Panc1 (cell line): Measurements from ENCODE around the gene DYNLRB1. TPM values are rescaled to one million over a fixed set of nuclear protein-coding genes. Genes with fewer than 3 reads are reported as not detected.

Source experiments
- ATAC-seq: fragments of 200-7000 bp; cut with Tn5 transposase; 2 replicates; pipeline ENCODE4 v1.9.1; 2020; ENCODE audit warnings: mild to moderate bottlenecking, moderate library complexity
- BruUV-seq: library from RNA; stranded (reverse); fragments of 400-500 nt; replicated peaks from 2 replicates; lab custom pipeline; 2021; lab: Mats Ljungman, UMichigan
- CTCF ChIA-PET: fragments of 300-600 bp; sonication (Branson Sonifier 250); formaldehyde crosslinking; loops from one replicate; lab custom pipeline; 2022; ENCODE audit warnings: antibody characterized with exemption; lab: Charles Lee
- POLR2A ChIA-PET: fragments of 300-600 bp; sonication (Branson Sonifier 250); formaldehyde crosslinking; loops from one replicate; lab custom pipeline; 2022; ENCODE audit warnings: antibody characterized with exemption; lab: Charles Lee
- DNase-seq: peaks from one replicate; pipeline ENCODE4 v3.0.0-alpha.2; 2010; ENCODE audit warnings: low read depth, low spot score
- H3K27ac ChIP-seq: 2 replicates; pipeline ENCODE4 v1.5.1; 2011; ENCODE audit warnings: mild to moderate bottlenecking, low read length, inconsistent platforms
- H3K27me3 ChIP-seq: fragments of 200-500 bp; sonication (Bioruptor generic); 2 replicates; pipeline ENCODE4 v1.6.0; 2014; ENCODE audit warnings: low read length, inconsistent platforms; ENCODE audit not compliant: control insufficient read depth, insufficient read depth
- H3K36me3 ChIP-seq: fragments of 200-500 bp; sonication (Bioruptor generic); 2 replicates; pipeline ENCODE4 v1.5.1; 2014; ENCODE audit warnings: inconsistent platforms, mild to moderate bottlenecking, low read length, moderate library complexity; ENCODE audit not compliant: control insufficient read depth, insufficient read depth
- H3K4me1 ChIP-seq: 2 replicates; pipeline ENCODE4 v1.5.1; 2011; ENCODE audit warnings: inconsistent platforms, mild to moderate bottlenecking, low read length, moderate library complexity; ENCODE audit not compliant: control insufficient read depth, insufficient read depth
- H3K4me3 ChIP-seq, 2 experiments: 2 replicates each; pipeline ENCODE4 v1.5.1; 2011 to 2012; ENCODE audit warnings: low read depth in 2 of 2, low read length in 2 of 2, mild to moderate bottlenecking in 2 of 2, inconsistent platforms in 1 of 2, moderate library complexity in 1 of 2
- H3K9me3 ChIP-seq: fragments of 200-500 bp; sonication (Bioruptor generic); 2 replicates; pipeline ENCODE4 v1.5.1; 2014; ENCODE audit warnings: low read depth, mild to moderate bottlenecking, inconsistent platforms, low read length, moderate library complexity; ENCODE audit not compliant: control insufficient read depth, insufficient read depth
- POLR2AphosphoS5 ChIP-seq: IDR thresholded peaks from 2 replicates; pipeline ENCODE4 v1.6.1; 2012; ENCODE audit warnings: mild to moderate bottlenecking, low read depth, low read length, moderate library complexity
- SIN3A ChIP-seq: IDR thresholded peaks from 2 replicates; pipeline ENCODE4 v1.6.1; 2012; ENCODE audit warnings: low read depth, mild to moderate bottlenecking, low read length, moderate library complexity, borderline replicate concordance; ENCODE audit not compliant: insufficient read depth
- TCF7L2 ChIP-seq: IDR thresholded peaks from 2 replicates; pipeline ENCODE4 v1.6.1; 2011; ENCODE audit warnings: mild to moderate bottlenecking, low read depth, low read length, inconsistent platforms
- in situ Hi-C: cut with HindIII; loops from 2 replicates; pipeline ENCODE4 v1.10.0; 2016; ENCODE audit warnings: low sequenced_read_pairs, low pct_unique_long_range_greater_than_20kb
- intact Hi-C: fragments of 100-400 bp; cut with micrococcal nuclease; formaldehyde crosslinking; loops from one replicate; pipeline ENCODE4 v1.10.0; 2022; ENCODE audit not compliant: unreplicated experiment
- total RNA-seq: library from RNA; stranded (reverse); gene quantifications from one replicate; pipeline ENCODE4 v1.2.1, GENCODE V29; 2021; ENCODE audit not compliant: unreplicated experiment
- TF ChIP-seq, protein P1 (sequence below): fragments of 450-650 bp; IDR thresholded peaks from 2 replicates; pipeline ENCODE4 v1.5.1; 2017; ENCODE audit warnings: mild to moderate bottlenecking
- TF ChIP-seq, protein P2 (sequence below), 2 experiments: IDR thresholded peaks; 2 replicates each; pipeline ENCODE4 v1.6.1; 2011 to 2012; ENCODE audit warnings: low read depth in 2 of 2, control low read depth in 1 of 2, low read length in 1 of 2, mild to moderate bottlenecking in 1 of 2, moderate library complexity in 1 of 2; ENCODE audit not compliant: insufficient read depth in 1 of 2

Gene DYNLRB1
- total RNA-seq, 1 experiment from 2014 or later = 155 TPM

DNA sequence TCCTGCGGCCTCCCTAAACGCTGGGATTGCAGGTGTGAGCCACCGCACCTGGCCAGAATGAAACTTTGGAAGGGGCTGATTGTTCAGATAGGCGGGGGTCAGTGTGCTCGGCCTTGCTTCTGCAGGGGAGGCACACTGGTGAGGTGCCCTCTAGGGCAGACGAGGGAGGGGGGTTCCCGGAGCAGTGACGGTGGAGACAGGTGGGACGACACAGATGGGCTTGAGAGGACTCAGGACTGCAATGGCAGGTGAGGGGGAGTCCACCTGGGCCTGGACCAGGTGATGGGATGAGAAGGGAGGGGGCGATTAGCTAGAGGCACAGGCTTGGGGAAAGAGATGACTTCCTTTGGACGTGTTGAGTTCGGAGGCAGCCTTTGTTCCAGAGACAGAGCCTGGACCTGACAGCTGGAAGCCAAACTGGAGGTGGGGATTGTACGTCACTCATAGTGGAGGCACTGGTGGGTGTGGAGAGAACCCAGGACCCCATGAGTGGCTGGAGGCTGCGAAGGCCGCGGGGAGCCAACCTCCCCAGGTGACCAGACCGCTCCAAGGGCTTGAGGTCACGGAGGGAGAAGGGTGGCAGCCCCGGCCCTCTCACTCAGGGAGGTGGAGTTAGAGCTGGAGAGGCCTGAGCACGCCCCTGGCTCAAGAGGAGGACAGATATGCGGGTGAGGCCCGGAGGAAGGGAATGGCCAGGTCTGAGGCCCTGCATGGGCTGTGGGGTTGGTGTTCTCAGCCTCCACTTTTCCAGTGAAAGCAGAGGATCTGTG, 31.8 kb downstream of the DYNLRB1 start:
- TF ChIP-seq TCF7L2 (no peak), POLR2AphosphoS5 (no peak), SIN3A (no peak)
- TF ChIP-seq, protein P1, sequence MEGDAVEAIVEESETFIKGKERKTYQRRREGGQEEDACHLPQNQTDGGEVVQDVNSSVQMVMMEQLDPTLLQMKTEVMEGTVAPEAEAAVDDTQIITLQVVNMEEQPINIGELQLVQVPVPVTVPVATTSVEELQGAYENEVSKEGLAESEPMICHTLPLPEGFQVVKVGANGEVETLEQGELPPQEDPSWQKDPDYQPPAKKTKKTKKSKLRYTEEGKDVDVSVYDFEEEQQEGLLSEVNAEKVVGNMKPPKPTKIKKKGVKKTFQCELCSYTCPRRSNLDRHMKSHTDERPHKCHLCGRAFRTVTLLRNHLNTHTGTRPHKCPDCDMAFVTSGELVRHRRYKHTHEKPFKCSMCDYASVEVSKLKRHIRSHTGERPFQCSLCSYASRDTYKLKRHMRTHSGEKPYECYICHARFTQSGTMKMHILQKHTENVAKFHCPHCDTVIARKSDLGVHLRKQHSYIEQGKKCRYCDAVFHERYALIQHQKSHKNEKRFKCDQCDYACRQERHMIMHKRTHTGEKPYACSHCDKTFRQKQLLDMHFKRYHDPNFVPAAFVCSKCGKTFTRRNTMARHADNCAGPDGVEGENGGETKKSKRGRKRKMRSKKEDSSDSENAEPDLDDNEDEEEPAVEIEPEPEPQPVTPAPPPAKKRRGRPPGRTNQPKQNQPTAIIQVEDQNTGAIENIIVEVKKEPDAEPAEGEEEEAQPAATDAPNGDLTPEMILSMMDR = no peak
- TF ChIP-seq, protein P2, sequence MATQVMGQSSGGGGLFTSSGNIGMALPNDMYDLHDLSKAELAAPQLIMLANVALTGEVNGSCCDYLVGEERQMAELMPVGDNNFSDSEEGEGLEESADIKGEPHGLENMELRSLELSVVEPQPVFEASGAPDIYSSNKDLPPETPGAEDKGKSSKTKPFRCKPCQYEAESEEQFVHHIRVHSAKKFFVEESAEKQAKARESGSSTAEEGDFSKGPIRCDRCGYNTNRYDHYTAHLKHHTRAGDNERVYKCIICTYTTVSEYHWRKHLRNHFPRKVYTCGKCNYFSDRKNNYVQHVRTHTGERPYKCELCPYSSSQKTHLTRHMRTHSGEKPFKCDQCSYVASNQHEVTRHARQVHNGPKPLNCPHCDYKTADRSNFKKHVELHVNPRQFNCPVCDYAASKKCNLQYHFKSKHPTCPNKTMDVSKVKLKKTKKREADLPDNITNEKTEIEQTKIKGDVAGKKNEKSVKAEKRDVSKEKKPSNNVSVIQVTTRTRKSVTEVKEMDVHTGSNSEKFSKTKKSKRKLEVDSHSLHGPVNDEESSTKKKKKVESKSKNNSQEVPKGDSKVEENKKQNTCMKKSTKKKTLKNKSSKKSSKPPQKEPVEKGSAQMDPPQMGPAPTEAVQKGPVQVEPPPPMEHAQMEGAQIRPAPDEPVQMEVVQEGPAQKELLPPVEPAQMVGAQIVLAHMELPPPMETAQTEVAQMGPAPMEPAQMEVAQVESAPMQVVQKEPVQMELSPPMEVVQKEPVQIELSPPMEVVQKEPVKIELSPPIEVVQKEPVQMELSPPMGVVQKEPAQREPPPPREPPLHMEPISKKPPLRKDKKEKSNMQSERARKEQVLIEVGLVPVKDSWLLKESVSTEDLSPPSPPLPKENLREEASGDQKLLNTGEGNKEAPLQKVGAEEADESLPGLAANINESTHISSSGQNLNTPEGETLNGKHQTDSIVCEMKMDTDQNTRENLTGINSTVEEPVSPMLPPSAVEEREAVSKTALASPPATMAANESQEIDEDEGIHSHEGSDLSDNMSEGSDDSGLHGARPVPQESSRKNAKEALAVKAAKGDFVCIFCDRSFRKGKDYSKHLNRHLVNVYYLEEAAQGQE (IDR thresholded peaks at IDR 0.05; ENCODE audit: insufficient read depth in 1 of 2, low read depth in 2 of 2, low read length in 1 of 2) = no peak
- intact Hi-C loops = no loop called here
- Histone ChIP-seq H3K4me1 (no peaks in the 10 kb centered on the region), H3K27ac (no peak overlapping the region), H3K36me3 (no peaks in the 10 kb centered on the region), H3K4me3 (no peak overlapping the region), H3K27me3 (no peaks in the 10 kb centered on the region), H3K9me3 (no peaks in the 10 kb centered on the region)
- DNase-seq = no peak
- in situ Hi-C loops = no loop called here
- ATAC-seq = no peak
- CTCF ChIA-PET = no interaction called here
- no TSS peak for BruUV-seq
- POLR2A ChIA-PET = interaction anchor here (0.6 kb wide), 1 partner anchor 113 kb away, joined by 3 read pairs; no protein-coding TSS in a partner anchor

DNA sequence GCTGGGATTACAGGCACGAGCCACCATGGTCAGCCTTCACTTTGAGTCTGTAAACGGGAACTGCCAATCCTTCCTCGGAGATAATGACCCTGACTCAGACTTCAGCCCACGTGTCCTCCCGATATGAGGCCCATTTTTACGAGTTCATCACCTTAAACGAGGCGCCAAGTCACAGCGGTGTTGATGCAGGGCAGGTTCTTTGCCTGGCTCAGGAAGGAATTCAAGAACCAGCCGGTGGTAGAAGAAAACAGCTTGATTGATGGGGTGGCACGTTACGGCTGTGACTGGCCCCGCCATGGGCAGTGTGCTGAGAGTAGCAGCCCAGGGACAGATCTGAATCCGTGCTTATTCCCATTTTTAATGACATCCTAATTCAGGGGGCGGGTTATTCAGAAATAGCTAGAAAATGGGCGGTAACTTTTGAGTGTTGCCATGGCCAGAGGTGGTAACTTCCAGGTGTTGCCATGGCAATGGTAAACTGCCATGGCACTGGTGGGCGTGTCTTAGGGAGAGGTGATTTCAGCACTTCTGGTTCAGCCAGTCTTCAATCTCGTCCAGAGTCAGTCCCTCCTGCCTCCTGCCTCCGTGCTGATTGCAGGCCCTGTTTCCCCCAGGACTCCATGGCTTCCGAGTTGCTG, 33.2 kb downstream of the DYNLRB1 start:
- H3K4me3 ChIP-seq = no peak overlapping the region
- H3K27ac ChIP-seq = no peak overlapping the region
- ATAC-seq (no peak; the same call in 1 of the 2 replicates), DNase-seq (no peak)
- no peaks in the 10 kb centered on the region for H3K27me3 ChIP-seq
- no peaks in the 10 kb centered on the region for H3K9me3 ChIP-seq
- CTCF ChIA-PET = no interaction called here
- no peaks in the 10 kb centered on the region for H3K4me1 ChIP-seq
- POLR2A ChIA-PET = interaction anchor here (0.6 kb wide), 1 partner anchor 137 kb away, joined by 10 read pairs; no protein-coding TSS in a partner anchor
- intact Hi-C loops = no loop called here
- no TSS peak for BruUV-seq
- TF ChIP-seq TCF7L2 = no peak
- TF ChIP-seq, protein P2 (IDR thresholded peaks at IDR 0.05; ENCODE audit: insufficient read depth in 1 of 2, low read depth in 2 of 2, low read length in 1 of 2) = no peak
- TF ChIP-seq POLR2AphosphoS5 = no peak
- TF ChIP-seq, protein P1 = no peak
- no peak for TF ChIP-seq SIN3A
- in situ Hi-C loops = no loop called here
- no peaks in the 10 kb centered on the region for H3K36me3 ChIP-seq
